SH-SY5Y (cell line): ENCODE data around the gene ENPP1.

Source experiments
- GATA2 ChIP-seq: IDR thresholded peaks from 2 replicates; pipeline ENCODE4 v1.6.1; 2011; ENCODE audit warnings: mild to moderate bottlenecking, low read depth, low read length
- GATA3 ChIP-seq: IDR thresholded peaks from 2 replicates; pipeline ENCODE4 v1.6.1; 2011; ENCODE audit warnings: low read depth, mild to moderate bottlenecking, low read length, moderate library complexity

DNA sequence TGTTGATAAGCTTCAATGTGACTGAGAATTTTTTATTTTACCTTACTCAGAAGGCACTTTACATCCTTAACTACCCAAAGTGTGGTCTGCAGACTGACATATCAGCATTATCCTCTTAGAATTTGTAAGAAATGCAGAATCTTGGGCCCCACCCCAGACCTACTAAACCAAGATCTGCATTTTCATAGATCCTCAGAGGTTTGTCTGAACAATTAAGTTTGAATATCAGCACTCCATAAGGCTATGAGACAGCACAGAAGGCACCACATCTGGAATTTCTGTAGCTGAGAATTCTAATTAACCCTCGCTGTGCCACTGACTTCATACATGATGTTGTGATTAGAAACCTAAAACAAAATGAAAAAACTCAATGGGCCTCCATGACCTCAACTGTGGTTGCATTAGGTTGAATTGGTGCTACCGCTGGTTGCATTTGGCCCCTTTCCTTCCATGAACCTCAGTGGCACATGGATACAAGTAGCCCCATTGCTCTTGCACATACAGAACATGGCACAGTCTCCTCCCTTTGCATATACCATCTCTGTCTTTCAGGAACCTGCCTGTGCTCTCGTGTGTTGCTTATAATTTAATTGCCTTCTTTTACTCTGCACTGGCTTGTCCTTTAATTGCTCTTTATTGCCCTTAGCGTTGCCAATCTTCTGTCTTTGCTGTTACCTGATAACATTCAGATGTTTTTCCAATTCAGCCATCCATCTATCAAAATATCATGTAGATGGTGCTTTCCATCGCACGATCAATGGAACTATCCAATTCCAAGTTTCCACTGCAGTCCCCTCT is 13.4 kb downstream of the ENPP1 start:
- TF ChIP-seq GATA2 = no peak
- no peak for TF ChIP-seq GATA3
